CD8-positive, alpha-beta memory T cell (primary cell): ENCODE data around the gene ITPRIPL2. TPM values are rescaled to one million over a fixed set of nuclear protein-coding genes. Genes with fewer than 3 reads are reported as not detected.

Experiments used
- CTCF ChIA-PET: fragments of 350-600 bp; sonication (Branson Sonifier 250); formaldehyde crosslinking; loops from one replicate; lab custom pipeline; 2021; ENCODE audit warnings: antibody characterized with exemption; lab: Charles Lee
- POLR2A ChIA-PET: fragments of 350-600 bp; sonication (Branson Sonifier 250); formaldehyde crosslinking; loops from one replicate; lab custom pipeline; 2021; ENCODE audit warnings: antibody characterized with exemption; lab: Charles Lee
- DNase-seq, 5 donors: peaks; one replicate each; pipeline versions ENCODE4 v3.0.0 to v3.0.0-alpha.2; 2020 to 2022; ENCODE audit warnings: mixed read lengths in 1 of 5
- H3K27ac ChIP-seq: one replicate; pipeline ENCODE4 v1.7.0; 2013; ENCODE audit warnings: low read depth, mild to moderate bottlenecking, low read length, moderate library complexity
- H3K27me3 ChIP-seq: 2 replicates; pipeline ENCODE4 v1.7.0; 2013; ENCODE audit warnings: low read length, mild to moderate bottlenecking; ENCODE audit not compliant: insufficient read depth, poor library complexity, severe bottlenecking
- H3K36me3 ChIP-seq: 2 replicates; pipeline ENCODE4 v1.7.0; 2013; ENCODE audit warnings: mild to moderate bottlenecking, low read length, moderate library complexity; ENCODE audit not compliant: insufficient read depth
- H3K4me1 ChIP-seq: 2 replicates; pipeline ENCODE4 v1.7.0; 2013; ENCODE audit warnings: mild to moderate bottlenecking, low read length, moderate library complexity; ENCODE audit not compliant: insufficient read depth
- H3K4me3 ChIP-seq: 2 replicates; pipeline ENCODE4 v1.7.0; 2013; ENCODE audit warnings: mild to moderate bottlenecking, low read length
- H3K9me3 ChIP-seq: 2 replicates; pipeline ENCODE4 v1.7.0; 2013; ENCODE audit warnings: mild to moderate bottlenecking, low read length
- H3K27ac Mint-ChIP-seq, 8 donors: one replicate each; pipeline ENCODE4 v1.8.0; 2020 to 2021; ENCODE audit warnings: mixed read lengths in 8 of 8, mild to moderate bottlenecking in 6 of 8, inconsistent platforms in 3 of 8, moderate library complexity in 3 of 8
- H3K27me3 Mint-ChIP-seq, 2 donors: one replicate each; pipeline ENCODE4 v1.8.0; 2020 to 2021; ENCODE audit warnings: mixed read lengths in 2 of 2, mild to moderate bottlenecking in 1 of 2, moderate library complexity in 1 of 2
- H3K36me3 Mint-ChIP-seq, 3 donors: one replicate each; pipeline ENCODE4 v1.8.0; 2020 to 2021; ENCODE audit warnings: mixed read lengths in 3 of 3, inconsistent platforms in 1 of 3, mild to moderate bottlenecking in 1 of 3
- H3K4me1 Mint-ChIP-seq, 3 donors: one replicate each; pipeline ENCODE4 v1.8.0; 2020 to 2021; ENCODE audit warnings: mixed read lengths in 3 of 3, inconsistent platforms in 1 of 3, mild to moderate bottlenecking in 1 of 3
- H3K4me3 Mint-ChIP-seq, 7 donors: one replicate each; pipeline ENCODE4 v1.8.0; 2020 to 2021; ENCODE audit warnings: mixed read lengths in 7 of 7, mild to moderate bottlenecking in 6 of 7, moderate library complexity in 4 of 7, inconsistent platforms in 2 of 7
- H3K9me3 Mint-ChIP-seq, 5 donors: one replicate each; pipeline ENCODE4 v1.8.0; 2020 to 2022; ENCODE audit warnings: mixed read lengths in 5 of 5, mild to moderate bottlenecking in 3 of 5, moderate library complexity in 2 of 5, inconsistent platforms in 1 of 5
- polyA plus RNA-seq: library from polyadenylated mRNA; unstranded; fragments of 300-500 nt; fragmentation: Illumina TruSeq; gene quantifications from one replicate; pipeline ENCODE4 v1.2.3, GENCODE V29; 2021
- total RNA-seq, 2 experiments: library from RNA; stranded (reverse); gene quantifications; one replicate each; pipeline ENCODE4 v1.2.3, GENCODE V29; 2021

Gene ITPRIPL2
- total and polyA plus RNA-seq, 3 experiments from 2014 or later: 0.89 to 17.3 (median 15.8) TPM

- no peak overlapping the region for H3K4me3 Mint-ChIP-seq
- Histone ChIP-seq H3K36me3 (no peaks in the 10 kb centered on the region), H3K27me3 (no peaks in the 10 kb centered on the region), H3K4me1 (no peaks in the 10 kb centered on the region), H3K4me3 (no peak overlapping the region), H3K27ac (no peak overlapping the region), H3K9me3 (no peaks in the 10 kb centered on the region)
- H3K36me3 Mint-ChIP-seq: no peaks in the 10 kb centered on the region
- H3K27ac Mint-ChIP-seq: no peak overlapping the region
- peaks cover 5 to 19% of the 10 kb centered on the region in 2 donors for H3K27me3 Mint-ChIP-seq
- no peak for DNase-seq
- H3K4me1 Mint-ChIP-seq: no peaks in the 10 kb centered on the region
- ChIA-PET CTCF (no interaction called here), POLR2A (no interaction called here)
- no peaks in the 10 kb centered on the region for H3K9me3 Mint-ChIP-seq
These were observed 7.1 kb upstream of the ITPRIPL2 start for GRCh38 chr16:19106625-19107020.

DNA sequence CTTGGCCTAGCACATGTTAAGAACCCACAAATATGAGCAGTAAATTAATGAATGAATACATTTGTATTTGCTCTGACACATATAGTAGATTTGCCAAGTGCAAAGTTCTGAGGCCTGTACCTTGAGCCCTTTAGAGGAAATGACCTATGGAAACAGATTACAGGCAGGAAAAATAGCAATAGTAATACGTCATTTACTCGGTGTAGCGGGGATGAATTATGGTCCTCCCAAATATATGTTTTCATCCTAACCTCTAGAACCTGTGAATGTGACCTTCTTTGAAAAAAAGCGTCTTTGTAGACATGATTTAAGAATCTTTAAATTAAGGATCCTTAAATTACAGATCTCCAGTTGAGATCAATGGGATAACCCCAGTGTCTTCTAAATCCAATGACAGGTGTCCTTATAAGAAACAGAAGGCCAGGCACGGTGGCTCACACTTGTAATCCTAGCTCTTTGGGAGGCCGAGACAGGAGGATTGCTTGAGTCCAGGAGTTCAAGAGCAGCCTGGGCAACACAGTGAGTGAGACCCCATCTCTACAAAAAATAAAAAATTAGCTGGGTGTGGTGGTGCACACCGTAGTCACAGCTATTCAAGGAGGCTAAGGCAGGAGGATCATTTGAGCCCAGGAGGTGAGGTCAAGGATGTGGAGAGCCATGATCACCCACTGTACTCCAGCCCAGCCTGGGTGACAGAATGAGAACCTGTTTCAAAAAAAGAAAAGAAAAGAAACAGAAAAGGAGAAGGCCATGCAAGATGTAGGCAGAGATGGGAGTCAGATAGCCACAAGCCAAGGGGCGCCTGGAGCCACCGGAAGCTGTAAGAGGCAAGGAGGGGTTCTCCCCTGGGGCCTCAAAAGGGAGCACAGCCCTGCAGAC is 5.1 kb upstream of the ITPRIPL2 start:
- Histone ChIP-seq H3K9me3 (no peaks in the 10 kb centered on the region), H3K4me1 (no peaks in the 10 kb centered on the region), H3K27ac (no peak overlapping the region), H3K27me3 (no peaks in the 10 kb centered on the region), H3K36me3 (no peaks in the 10 kb centered on the region), H3K4me3 (no peak overlapping the region)
- Mint-ChIP-seq H3K4me1 (peaks cover 0 to 4% (median 1%) of the 10 kb centered on the region in 3 donors), H3K27me3 (peaks cover 5 to 35% of the 10 kb centered on the region in 2 donors), H3K36me3 (no peaks in the 10 kb centered on the region), H3K9me3 (no peaks in the 10 kb centered on the region), H3K27ac (no peak overlapping the region), H3K4me3 (no peak overlapping the region)
- CTCF ChIA-PET: interaction anchor here (1.1 kb wide), 1 partner anchor 23 kb away, joined by 3 read pairs; no protein-coding TSS in a partner anchor
- POLR2A ChIA-PET: no interaction called here
- DNase-seq: no peak

DNA sequence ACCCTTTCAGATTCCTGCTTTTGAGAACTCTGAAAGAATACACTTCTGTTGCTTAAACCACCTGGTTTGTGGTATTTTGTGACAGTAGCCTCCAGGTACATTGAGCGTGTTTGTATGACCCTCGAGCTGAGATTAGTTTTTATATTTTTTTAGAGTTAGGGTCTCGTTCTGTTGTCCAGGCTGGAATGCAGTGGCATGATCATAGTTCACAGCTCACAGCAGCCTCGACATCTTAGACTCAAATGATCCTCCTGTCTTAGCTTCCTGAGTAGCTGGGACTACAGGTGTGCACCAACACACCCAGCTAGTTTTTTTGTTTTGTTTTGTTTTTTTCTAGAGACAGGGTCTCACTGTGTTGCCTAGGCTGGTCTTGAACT is 4.5 kb upstream of the ITPRIPL2 start:
- Mint-ChIP-seq H3K27me3 (peaks cover 5 to 35% of the 10 kb centered on the region in 2 donors), H3K36me3 (no peaks in the 10 kb centered on the region), H3K4me1 (peaks cover 0 to 4% (median 1%) of the 10 kb centered on the region in 3 donors), H3K9me3 (no peaks in the 10 kb centered on the region), H3K4me3 (no peak overlapping the region), H3K27ac (no peak overlapping the region)
- DNase-seq: no peak
- Histone ChIP-seq H3K9me3 (no peaks in the 10 kb centered on the region), H3K27me3 (no peaks in the 10 kb centered on the region), H3K27ac (no peak overlapping the region), H3K36me3 (no peaks in the 10 kb centered on the region), H3K4me3 (no peak overlapping the region), H3K4me1 (no peaks in the 10 kb centered on the region)
- ChIA-PET CTCF (no interaction called here), POLR2A (no interaction called here)

DNA sequence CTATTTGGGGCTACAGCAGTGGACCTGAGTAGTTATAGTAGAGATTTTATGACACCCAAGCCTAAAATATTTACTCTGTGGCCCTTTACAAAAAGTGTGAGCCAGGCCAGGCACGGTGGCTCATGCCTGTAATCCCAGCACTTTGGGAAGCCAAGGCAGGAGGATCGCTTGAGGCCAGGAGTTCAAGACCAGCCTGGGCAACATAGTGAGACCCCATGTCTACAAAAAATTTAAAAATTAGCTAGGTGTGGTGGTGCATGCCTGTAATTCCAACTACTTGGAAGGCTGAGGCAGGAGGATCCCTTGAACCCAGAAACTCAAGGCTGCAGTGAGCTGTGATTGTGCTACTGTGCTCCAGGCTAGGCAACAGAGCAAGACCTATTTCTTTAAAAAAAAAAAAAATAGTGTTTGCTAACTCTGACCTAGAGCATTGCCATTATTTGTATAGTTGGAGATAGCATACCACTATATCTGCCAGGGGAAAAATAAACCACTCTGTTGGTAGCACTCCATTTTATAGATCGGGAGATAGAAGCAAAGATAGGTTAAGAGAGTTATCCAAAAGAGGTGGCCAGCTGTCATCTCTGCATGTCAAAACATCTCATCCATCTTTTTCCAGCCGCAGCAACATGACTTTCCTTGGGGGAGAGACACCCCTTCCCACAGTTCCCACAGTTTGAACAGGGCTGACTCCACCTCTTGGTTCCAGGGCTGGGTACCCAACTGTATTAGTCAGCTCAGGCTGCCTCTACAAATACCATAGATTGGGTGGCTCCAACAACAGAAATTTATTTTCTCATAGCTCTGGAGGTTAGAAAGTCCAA is 3.0 kb upstream of the ITPRIPL2 start:
- ChIA-PET CTCF (no interaction called here), POLR2A (no interaction called here)
- H3K27me3 Mint-ChIP-seq: peaks cover 5 to 35% of the 10 kb centered on the region in 2 donors
- H3K27me3 ChIP-seq: no peaks in the 10 kb centered on the region
- no peak overlapping the region for H3K27ac ChIP-seq
- H3K27ac Mint-ChIP-seq: peak overlapping the region in 1 of 8 donors; percentile 50
- H3K4me3 Mint-ChIP-seq: no peak overlapping the region
- no peaks in the 10 kb centered on the region for H3K36me3 Mint-ChIP-seq
- no peak for DNase-seq
- H3K9me3 ChIP-seq: no peaks in the 10 kb centered on the region
- H3K4me3 ChIP-seq: no peak overlapping the region
- H3K4me1 Mint-ChIP-seq: peaks cover 0 to 4% (median 1%) of the 10 kb centered on the region in 3 donors
- H3K4me1 ChIP-seq: no peaks in the 10 kb centered on the region
- H3K9me3 Mint-ChIP-seq: no peaks in the 10 kb centered on the region
- no peaks in the 10 kb centered on the region for H3K36me3 ChIP-seq

DNA sequence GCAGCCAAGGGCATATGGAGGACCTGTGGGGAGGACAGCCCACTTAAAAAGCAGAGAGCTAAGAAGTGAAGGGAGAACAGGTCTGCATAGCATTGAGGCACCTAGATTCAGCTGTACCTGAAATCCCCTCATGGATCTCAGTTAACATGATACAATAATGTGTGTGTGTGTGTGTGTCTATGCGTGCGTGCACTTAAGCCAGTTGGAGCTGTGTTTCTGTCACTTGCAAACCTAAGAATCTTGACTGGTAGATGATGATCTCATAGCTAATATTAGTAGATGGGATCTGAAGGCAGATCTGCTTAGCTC is 1.7 kb upstream of the ITPRIPL2 start:
- no peaks in the 10 kb centered on the region for H3K9me3 Mint-ChIP-seq
- POLR2A ChIA-PET: no interaction called here
- H3K4me1 ChIP-seq: no peaks in the 10 kb centered on the region
- H3K4me3 ChIP-seq: no peak overlapping the region
- no peaks in the 10 kb centered on the region for H3K9me3 ChIP-seq
- no peak overlapping the region for H3K4me3 Mint-ChIP-seq
- CTCF ChIA-PET: no interaction called here
- DNase-seq: no peak
- H3K27ac ChIP-seq: no peak overlapping the region
- no peaks in the 10 kb centered on the region for H3K36me3 ChIP-seq
- no peak overlapping the region for H3K27ac Mint-ChIP-seq
- no peaks in the 10 kb centered on the region for H3K36me3 Mint-ChIP-seq
- peaks cover 2 to 12% (median 7%) of the 10 kb centered on the region in 3 donors for H3K4me1 Mint-ChIP-seq
- H3K27me3 Mint-ChIP-seq: peaks cover 5 to 40% of the 10 kb centered on the region in 2 donors
- H3K27me3 ChIP-seq: no peaks in the 10 kb centered on the region

GRCh38 chr16:19114359-19115147 is 789 bp downstream of the ITPRIPL2 start:
- H3K4me3 ChIP-seq: no peak overlapping the region
- POLR2A ChIA-PET: no interaction called here
- no peaks in the 10 kb centered on the region for H3K4me1 ChIP-seq
- H3K36me3 Mint-ChIP-seq: no peaks in the 10 kb centered on the region
- CTCF ChIA-PET: no interaction called here
- H3K27ac Mint-ChIP-seq: peak overlapping the region in 1 of 8 donors; percentile 75
- H3K27me3 ChIP-seq: no peaks in the 10 kb centered on the region
- no peaks in the 10 kb centered on the region for H3K9me3 Mint-ChIP-seq
- H3K4me1 Mint-ChIP-seq: peaks cover 17 to 29% (median 26%) of the 10 kb centered on the region in 3 donors
- H3K27me3 Mint-ChIP-seq: peaks cover 9 to 40% of the 10 kb centered on the region in 2 donors
- H3K9me3 ChIP-seq: no peaks in the 10 kb centered on the region
- H3K27ac ChIP-seq: no peak overlapping the region
- H3K36me3 ChIP-seq: no peaks in the 10 kb centered on the region
- no peak for DNase-seq
- H3K4me3 Mint-ChIP-seq: peak overlapping the region in 4 of 7 donors; percentile 54 to 82 (median 64)

DNA sequence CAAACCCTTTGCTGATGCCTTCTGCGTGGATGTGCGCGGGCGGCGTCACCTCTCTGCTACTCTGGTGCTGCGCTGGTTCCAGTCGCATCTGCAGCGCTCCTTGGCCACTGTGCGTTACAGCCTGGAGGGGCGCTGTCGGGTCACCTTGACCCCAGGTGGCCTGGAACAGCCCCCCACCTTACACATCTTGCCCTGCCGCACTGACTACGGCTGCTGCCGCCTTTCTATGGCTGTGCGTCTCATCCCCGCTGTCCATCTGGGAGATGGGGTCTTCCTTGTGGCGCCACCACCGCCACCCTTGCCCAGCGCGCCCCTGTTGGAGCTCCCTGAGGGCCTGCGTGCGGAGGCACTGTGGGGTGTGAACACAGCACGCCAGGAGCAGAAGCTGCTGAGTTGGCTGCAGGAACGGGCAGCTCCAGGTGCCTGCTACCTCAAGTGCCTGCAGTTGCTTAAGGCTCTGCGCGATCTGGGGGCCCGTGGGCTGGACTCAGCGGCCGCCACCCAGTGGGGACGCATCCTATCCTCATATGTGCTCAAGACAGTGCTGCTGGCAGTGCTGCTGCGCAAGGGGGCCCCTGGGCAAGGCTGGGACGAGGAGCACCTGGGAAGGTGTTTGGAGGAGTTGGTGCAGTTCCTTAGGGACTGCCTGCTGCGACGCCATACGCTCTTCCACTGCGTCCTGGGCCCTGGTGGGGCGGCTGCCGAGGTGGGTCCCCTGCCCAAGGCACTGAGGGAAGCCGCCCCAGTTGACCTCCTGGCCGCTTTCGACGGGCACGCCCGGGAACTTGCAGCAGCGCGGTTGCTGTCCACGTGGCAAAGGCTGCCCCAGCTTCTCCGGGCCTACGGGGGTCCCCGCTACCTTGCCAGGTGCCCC is 1.6 kb downstream of the ITPRIPL2 start:
- ChIA-PET POLR2A (no interaction called here), CTCF (no interaction called here)

More for the DNA sequence above, 1.6 kb downstream of the ITPRIPL2 start:
- no peaks in the 10 kb centered on the region for H3K36me3 ChIP-seq
- Mint-ChIP-seq H3K9me3 (no peaks in the 10 kb centered on the region), H3K36me3 (no peaks in the 10 kb centered on the region), H3K27ac (peak overlapping the region in 1 of 8 donors; percentile 54), H3K27me3 (peaks cover 9 to 37% of the 10 kb centered on the region in 2 donors), H3K4me1 (peaks cover 20 to 30% (median 30%) of the 10 kb centered on the region in 3 donors), H3K4me3 (peak overlapping the region in 4 of 7 donors; percentile 23 to 51 (median 29))
- DNase-seq: no peak
- H3K27ac ChIP-seq: no peak overlapping the region
- no peaks in the 10 kb centered on the region for H3K9me3 ChIP-seq
- H3K4me3 ChIP-seq: no peak overlapping the region
- no peaks in the 10 kb centered on the region for H3K4me1 ChIP-seq
- no peaks in the 10 kb centered on the region for H3K27me3 ChIP-seq
